ENCODE data around the gene KCNJ13.

KCNJ13 gene

DNA sequence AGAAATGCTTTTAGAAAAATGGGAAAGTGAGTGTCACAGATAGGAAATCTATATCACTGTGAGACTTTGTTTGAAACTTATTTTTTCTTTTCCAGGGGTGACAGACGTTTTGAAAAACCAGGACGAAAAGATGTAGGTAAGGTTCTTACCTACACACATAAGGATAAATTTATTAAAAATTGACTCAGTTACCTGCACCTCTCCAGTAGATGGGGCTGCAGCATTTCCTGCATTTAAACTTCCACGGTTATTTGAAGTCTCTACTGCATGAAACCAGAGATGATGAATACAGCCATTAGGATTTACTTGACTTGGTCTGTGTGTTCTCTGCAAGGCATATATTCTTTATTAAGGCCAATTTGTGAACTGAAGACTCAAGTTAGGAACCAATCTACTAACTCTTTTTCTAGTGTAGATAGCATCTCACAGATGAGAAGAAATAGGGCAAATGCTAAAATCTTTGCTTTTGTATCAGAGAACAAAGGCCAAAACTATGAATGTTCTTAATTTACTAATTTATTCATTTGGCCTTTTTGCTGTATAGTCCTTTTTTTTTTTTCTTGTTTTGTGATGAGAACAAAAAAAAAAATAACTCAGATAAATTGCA lies 15.0 kb downstream of the KCNJ13 start:
- H3K79me2 ChIP-seq (ENCODE audit: low read length): no peaks in the 10 kb centered on the region
- no peaks in the 10 kb centered on the region; the same call in 1 of the 2 replicates for H3K36me3 ChIP-seq (replicated peaks; ENCODE audit: insufficient read depth, low read length)
- no peaks in the 10 kb centered on the region for H3K27me3 ChIP-seq (replicated peaks; ENCODE audit: insufficient read depth, low read length)
- no peaks in the 10 kb centered on the region for H3K9me3 ChIP-seq (replicated peaks; ENCODE audit: insufficient read depth, low read length)
- H4K20me1 ChIP-seq (ENCODE audit: insufficient read depth, low read length): no peaks in the 10 kb centered on the region; the same call in 1 of the 2 replicates
- no peak overlapping the region for H3K9ac ChIP-seq (ENCODE audit: low read length)
- no peak overlapping the region for H3K27ac ChIP-seq (ENCODE audit: low read length)
- H3K4me1 ChIP-seq (ENCODE audit: low read length): peaks cover 10% of the 10 kb centered on the region
- H3K9me2 ChIP-seq (replicated peaks; ENCODE audit: insufficient read depth, low read length): no peaks in the 10 kb centered on the region
- no peak overlapping the region for H3K4me2 ChIP-seq (ENCODE audit: low read depth, low read length)
- peaks cover 8% of the 10 kb centered on the region for H3F3A ChIP-seq (ENCODE audit: insufficient read depth, low read length)
- no peak overlapping the region for H2AFZ ChIP-seq (ENCODE audit: low read length)
- DNase-seq: peak; percentile 40
- H3K4me3 ChIP-seq (ENCODE audit: low read length): no peak overlapping the region
- TF ChIP-seq, protein P1, sequence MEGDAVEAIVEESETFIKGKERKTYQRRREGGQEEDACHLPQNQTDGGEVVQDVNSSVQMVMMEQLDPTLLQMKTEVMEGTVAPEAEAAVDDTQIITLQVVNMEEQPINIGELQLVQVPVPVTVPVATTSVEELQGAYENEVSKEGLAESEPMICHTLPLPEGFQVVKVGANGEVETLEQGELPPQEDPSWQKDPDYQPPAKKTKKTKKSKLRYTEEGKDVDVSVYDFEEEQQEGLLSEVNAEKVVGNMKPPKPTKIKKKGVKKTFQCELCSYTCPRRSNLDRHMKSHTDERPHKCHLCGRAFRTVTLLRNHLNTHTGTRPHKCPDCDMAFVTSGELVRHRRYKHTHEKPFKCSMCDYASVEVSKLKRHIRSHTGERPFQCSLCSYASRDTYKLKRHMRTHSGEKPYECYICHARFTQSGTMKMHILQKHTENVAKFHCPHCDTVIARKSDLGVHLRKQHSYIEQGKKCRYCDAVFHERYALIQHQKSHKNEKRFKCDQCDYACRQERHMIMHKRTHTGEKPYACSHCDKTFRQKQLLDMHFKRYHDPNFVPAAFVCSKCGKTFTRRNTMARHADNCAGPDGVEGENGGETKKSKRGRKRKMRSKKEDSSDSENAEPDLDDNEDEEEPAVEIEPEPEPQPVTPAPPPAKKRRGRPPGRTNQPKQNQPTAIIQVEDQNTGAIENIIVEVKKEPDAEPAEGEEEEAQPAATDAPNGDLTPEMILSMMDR (IDR thresholded peaks at IDR 0.05; ENCODE audit: low read length): peak; percentile 48
- no peak for TF ChIP-seq EZH2 (optimal IDR thresholded peaks at IDR 0.05; ENCODE audit: low read depth, low read length)

DNA sequence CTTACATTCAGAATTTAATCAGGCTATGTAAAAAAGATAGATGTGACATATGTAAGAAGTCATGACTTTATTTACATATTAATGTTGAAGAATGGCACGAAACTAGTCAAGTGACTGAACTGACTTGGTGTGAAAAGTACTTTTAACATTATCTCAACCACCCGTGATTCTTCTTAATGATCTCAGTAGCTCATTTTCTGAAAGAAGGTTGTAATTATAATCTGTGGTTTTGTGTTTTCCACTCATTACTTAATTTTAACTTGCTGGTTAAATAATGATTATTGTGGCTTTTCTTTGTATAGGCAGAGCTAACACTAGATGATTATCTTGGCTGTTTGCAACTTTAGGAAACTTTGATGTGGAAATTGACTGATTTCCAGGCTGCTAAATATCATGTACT lies 18.5 kb downstream of the KCNJ13 start:
- no peak overlapping the region for H2AFZ ChIP-seq (ENCODE audit: low read length)
- H3K4me2 ChIP-seq (ENCODE audit: low read depth, low read length): no peak overlapping the region
- no peak for TF ChIP-seq EZH2phosphoT487 (IDR thresholded peaks at IDR 0.05; ENCODE audit: low read length)
- no peak for TF ChIP-seq EZH2 (optimal IDR thresholded peaks at IDR 0.05; ENCODE audit: low read depth, low read length)
- TF ChIP-seq, protein P1 (IDR thresholded peaks at IDR 0.05; ENCODE audit: low read length): no peak
- no peaks in the 10 kb centered on the region for H3F3A ChIP-seq (ENCODE audit: insufficient read depth, low read length)
- no peaks in the 10 kb centered on the region for H3K9me3 ChIP-seq (replicated peaks; ENCODE audit: insufficient read depth, low read length)
- no peaks in the 10 kb centered on the region; the same call in 1 of the 2 replicates for H3K36me3 ChIP-seq (replicated peaks; ENCODE audit: insufficient read depth, low read length)
- no peaks in the 10 kb centered on the region for H4K20me1 ChIP-seq (ENCODE audit: insufficient read depth, low read length)
- H3K4me1 ChIP-seq (ENCODE audit: low read length): no peaks in the 10 kb centered on the region
- H3K9ac ChIP-seq (ENCODE audit: low read length): no peak overlapping the region
- no peak overlapping the region for H3K4me3 ChIP-seq (ENCODE audit: low read length)
- H3K27ac ChIP-seq (ENCODE audit: low read length): no peak overlapping the region
- DNase-seq: no peak
- H3K27me3 ChIP-seq (replicated peaks; ENCODE audit: insufficient read depth, low read length): no peaks in the 10 kb centered on the region
- H3K79me2 ChIP-seq (ENCODE audit: low read length): 0 out of 2 replicates have a peak, but pooled peaks cover 2% of the 10 kb centered on the region
- H3K9me2 ChIP-seq (replicated peaks; ENCODE audit: insufficient read depth, low read length): no peaks in the 10 kb centered on the region

DNA sequence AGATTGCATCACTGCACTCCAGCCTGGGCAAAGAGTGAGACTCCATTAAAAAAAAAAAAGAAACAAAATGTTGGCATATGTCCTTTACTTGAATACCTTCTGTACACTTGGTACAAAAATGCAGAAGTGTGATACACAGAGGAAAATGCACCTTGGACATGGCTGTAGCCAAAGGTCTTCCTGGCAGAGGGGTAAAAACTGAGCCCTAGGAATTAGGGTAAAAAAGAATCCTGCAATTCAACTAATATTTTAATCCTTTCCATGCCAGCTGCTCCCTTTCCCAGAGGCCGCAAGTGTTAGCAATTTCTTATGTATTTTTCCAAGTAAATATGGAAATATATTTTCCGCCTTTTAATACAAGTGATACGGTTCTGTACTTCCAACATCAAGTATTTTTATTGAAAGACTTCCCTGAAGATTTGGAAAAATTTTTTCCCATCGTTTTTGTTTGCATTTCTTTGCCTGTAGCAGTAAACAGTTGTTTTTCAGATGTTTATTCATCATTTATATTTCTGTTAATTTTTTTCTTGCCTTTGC lies 26.2 kb downstream of the KCNJ13 start:
- peaks cover 4% of the 10 kb centered on the region; the same call in 1 of the 2 replicates for H3K36me3 ChIP-seq (replicated peaks; ENCODE audit: insufficient read depth, low read length)
- H3F3A ChIP-seq (ENCODE audit: insufficient read depth, low read length): no peaks in the 10 kb centered on the region
- DNase-seq: no peak
- no peaks in the 10 kb centered on the region for H3K4me1 ChIP-seq (ENCODE audit: low read length)
- no peaks in the 10 kb centered on the region for H3K9me2 ChIP-seq (replicated peaks; ENCODE audit: insufficient read depth, low read length)
- H3K27me3 ChIP-seq (replicated peaks; ENCODE audit: insufficient read depth, low read length): no peaks in the 10 kb centered on the region
- H3K9ac ChIP-seq (ENCODE audit: low read length): no peak overlapping the region
- H3K4me2 ChIP-seq (ENCODE audit: low read depth, low read length): no peak overlapping the region
- TF ChIP-seq, protein P1 (IDR thresholded peaks at IDR 0.05; ENCODE audit: low read length): no peak
- TF ChIP-seq EZH2 (optimal IDR thresholded peaks at IDR 0.05; ENCODE audit: low read depth, low read length): no peak
- H3K9me3 ChIP-seq (replicated peaks; ENCODE audit: insufficient read depth, low read length): no peaks in the 10 kb centered on the region
- H3K27ac ChIP-seq (ENCODE audit: low read length): no peak overlapping the region
- H3K4me3 ChIP-seq (ENCODE audit: low read length): no peak overlapping the region
- 0 out of 2 replicates have a peak, but pooled peaks cover 2% of the 10 kb centered on the region for H3K79me2 ChIP-seq (ENCODE audit: low read length)
- H2AFZ ChIP-seq (ENCODE audit: low read length): no peak overlapping the region
- H4K20me1 ChIP-seq (ENCODE audit: insufficient read depth, low read length): no peaks in the 10 kb centered on the region
